ENCODE measurements around the gene IL31RA.

DNA sequence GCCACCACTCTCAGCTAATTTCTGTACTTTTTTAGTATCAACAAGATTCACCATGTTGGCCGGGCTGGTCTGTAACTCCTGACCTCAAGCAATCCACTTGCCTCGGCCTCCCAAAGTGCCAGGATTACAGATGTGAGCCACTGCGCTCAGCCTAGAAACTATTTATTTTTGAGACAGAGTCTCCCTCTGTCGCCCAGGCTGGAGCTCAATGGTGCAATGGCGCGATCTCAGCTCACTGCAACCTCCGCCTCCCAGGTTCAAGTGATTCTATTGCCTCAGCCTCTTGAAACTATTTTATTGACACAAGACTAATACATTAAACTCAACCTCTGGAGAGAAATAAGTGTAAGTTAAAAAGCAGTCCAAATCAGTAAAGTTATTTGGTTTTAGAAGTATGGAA lies 109.6 kb downstream of the IL31RA start:
- TF ChIP-seq, protein P1, sequence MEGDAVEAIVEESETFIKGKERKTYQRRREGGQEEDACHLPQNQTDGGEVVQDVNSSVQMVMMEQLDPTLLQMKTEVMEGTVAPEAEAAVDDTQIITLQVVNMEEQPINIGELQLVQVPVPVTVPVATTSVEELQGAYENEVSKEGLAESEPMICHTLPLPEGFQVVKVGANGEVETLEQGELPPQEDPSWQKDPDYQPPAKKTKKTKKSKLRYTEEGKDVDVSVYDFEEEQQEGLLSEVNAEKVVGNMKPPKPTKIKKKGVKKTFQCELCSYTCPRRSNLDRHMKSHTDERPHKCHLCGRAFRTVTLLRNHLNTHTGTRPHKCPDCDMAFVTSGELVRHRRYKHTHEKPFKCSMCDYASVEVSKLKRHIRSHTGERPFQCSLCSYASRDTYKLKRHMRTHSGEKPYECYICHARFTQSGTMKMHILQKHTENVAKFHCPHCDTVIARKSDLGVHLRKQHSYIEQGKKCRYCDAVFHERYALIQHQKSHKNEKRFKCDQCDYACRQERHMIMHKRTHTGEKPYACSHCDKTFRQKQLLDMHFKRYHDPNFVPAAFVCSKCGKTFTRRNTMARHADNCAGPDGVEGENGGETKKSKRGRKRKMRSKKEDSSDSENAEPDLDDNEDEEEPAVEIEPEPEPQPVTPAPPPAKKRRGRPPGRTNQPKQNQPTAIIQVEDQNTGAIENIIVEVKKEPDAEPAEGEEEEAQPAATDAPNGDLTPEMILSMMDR (IDR thresholded peaks at IDR 0.05; ENCODE audit: insufficient read depth, low read length, poor library complexity, severe bottlenecking) = no peak
- TF ChIP-seq EZH2phosphoT487 (conservative IDR thresholded peaks at IDR 0.05; ENCODE audit: low read length) = no peak

Data from SU-DHL-6 (cell line).